ENCODE results near the gene MRE11.

- TF ChIP-seq CTCF (IDR thresholded peaks at IDR 0.05) (no peak), EP300 (IDR thresholded peaks at IDR 0.05) (no peak)
These were observed 97.4 kb downstream of the MRE11 start for GRCh38 chr11:94396282-94396681.

Measured in upper lobe of left lung (tissue), 4 donors.